HG03103 (cell line): Measurements from ENCODE around the gene LEMD2.
"Not testable (repeated sequence)": the region's sequence is repeated elsewhere in the genome, so short reads cannot be mapped to it uniquely, and the experiment has no call there.

Experiments used
- ATAC-seq: cut with Tn5 transposase; IDR thresholded peaks from one replicate; pipeline ENCODE4 v1.9.1; 2021; ENCODE audit warnings: low read depth; ENCODE audit not compliant: unreplicated experiment

Gene LEMD2

GRCh38 chr6:33788694-33789549 lies at the start of gene LEMD2:
TSS of gene LEMD2 (minus strand) at chr6:33789130. CDS start at chr6:33789116, 14 bp downstream.
- ATAC-seq = peak; percentile 77

- ATAC-seq = no peak
Measured at GRCh38 chr6:33837971-33838665, 49.2 kb upstream of the LEMD2 start.

- ATAC-seq = no peak
Measured at GRCh38 chr6:33836806-33837469, 48.0 kb upstream of the LEMD2 start.

GRCh38 chr6:33834401-33835392 lies 45.8 kb upstream of the LEMD2 start:
- no peak for ATAC-seq

- no peak for ATAC-seq
Measured at GRCh38 chr6:33833599-33833998, 44.7 kb upstream of the LEMD2 start.

GRCh38 chr6:33832831-33833230 lies 43.9 kb upstream of the LEMD2 start:
- not testable (repeated sequence) for ATAC-seq

GRCh38 chr6:33831725-33832124 lies 42.8 kb upstream of the LEMD2 start:
- ATAC-seq = not testable (repeated sequence)

- no peak for ATAC-seq
Measured at GRCh38 chr6:33830635-33831240, 41.8 kb upstream of the LEMD2 start.

- no peak for ATAC-seq
Measured at GRCh38 chr6:33828764-33829731, 40.1 kb upstream of the LEMD2 start.

GRCh38 chr6:33828452-33828763 lies 39.5 kb upstream of the LEMD2 start:
- no peak for ATAC-seq

- no peak for ATAC-seq
Measured at GRCh38 chr6:33827546-33828451, 38.9 kb upstream of the LEMD2 start.

- ATAC-seq = no peak
Measured at GRCh38 chr6:33826537-33826936, 37.6 kb upstream of the LEMD2 start.

GRCh38 chr6:33824461-33825154 lies 35.7 kb upstream of the LEMD2 start:
- no peak for ATAC-seq

- no peak for ATAC-seq
Measured at GRCh38 chr6:33823806-33824205, 34.9 kb upstream of the LEMD2 start.

GRCh38 chr6:33822575-33823395 lies 33.9 kb upstream of the LEMD2 start:
- ATAC-seq = no peak

GRCh38 chr6:33820784-33821520 lies 32.0 kb upstream of the LEMD2 start:
- ATAC-seq = no peak
